HepG2 (cell line): Measurements from ENCODE around the gene ENTREP3. TPM values are rescaled to one million over a fixed set of nuclear protein-coding genes. Genes with fewer than 3 reads are reported as not detected.

Experiments used
- AHR ChIP-seq: IDR thresholded peaks from 2 replicates; pipeline ENCODE4 v1.6.1; 2018; ENCODE audit warnings: missing genetic modification reagents, missing compliant biosample characterization
- ASH2L ChIP-seq: fragments of 300-600, 200-600 bp; sonication (generic); IDR thresholded peaks from 2 replicates; pipeline ENCODE4 v1.7.0; 2017; ENCODE audit warnings: low read depth, mild to moderate bottlenecking, moderate library complexity, mixed read lengths, low read length; ENCODE audit not compliant: insufficient read length
- GATAD2A ChIP-seq: IDR thresholded peaks from 2 replicates; pipeline ENCODE4 v1.6.1; 2016
- MAX ChIP-seq: IDR thresholded peaks from 2 replicates; pipeline ENCODE4 v1.6.1; 2012; ENCODE audit warnings: inconsistent platforms
- PHF20 ChIP-seq: sonication (generic); formaldehyde crosslinking; IDR thresholded peaks from 2 replicates; pipeline ENCODE4 v1.5.0; 2020; ENCODE audit warnings: mild to moderate bottlenecking, missing genetic modification reagents
- SALL1 ChIP-seq: sonication (generic); formaldehyde crosslinking; IDR thresholded peaks from 2 replicates; pipeline ENCODE4 v1.8.0; 2022; ENCODE audit warnings: mild to moderate bottlenecking, missing genetic modification reagents
- TGIF2 ChIP-seq: IDR thresholded peaks from 2 replicates; pipeline ENCODE4 v1.6.1; 2016; ENCODE audit warnings: control low read depth, missing compliant biosample characterization
- THRA ChIP-seq: sonication (generic); formaldehyde crosslinking; IDR thresholded peaks from 2 replicates; pipeline ENCODE4 v1.4.0; 2020; ENCODE audit warnings: missing genetic modification reagents, borderline replicate concordance
- YEATS4 ChIP-seq: sonication (generic); formaldehyde crosslinking; IDR thresholded peaks from 2 replicates; pipeline ENCODE4 v1.4.0; 2020; ENCODE audit warnings: missing genetic modification reagents, borderline replicate concordance
- ZFX ChIP-seq: sonication (generic); formaldehyde crosslinking; IDR thresholded peaks from 2 replicates; pipeline ENCODE4 v1.4.0; 2020; ENCODE audit warnings: mild to moderate bottlenecking, low read depth, missing genetic modification reagents, moderate library complexity
- ZHX2 ChIP-seq, 2 experiments: sonication (generic) in 1 of 2; formaldehyde crosslinking in 1 of 2; IDR thresholded peaks; 2 replicates each; pipeline versions ENCODE4 v1.6.1 to v1.9.0; 2014 to 2022; ENCODE audit warnings: antibody characterized with exemption in 1 of 2, borderline replicate concordance in 1 of 2, inconsistent platforms in 1 of 2, low read depth in 1 of 2, missing genetic modification reagents in 1 of 2
- ZNF10 ChIP-seq: sonication (generic); formaldehyde crosslinking; IDR thresholded peaks from 2 replicates; pipeline ENCODE4 v1.4.0; 2020; ENCODE audit warnings: mild to moderate bottlenecking, low read depth, missing genetic modification reagents, borderline replicate concordance
- ZNF546 ChIP-seq: sonication (generic); formaldehyde crosslinking; conservative IDR thresholded peaks from 2 replicates; pipeline ENCODE4 v1.8.1; 2023; ENCODE audit warnings: mild to moderate bottlenecking, missing genetic modification reagents
- ZNF574 ChIP-seq: sonication (generic); formaldehyde crosslinking; IDR thresholded peaks from 2 replicates; pipeline ENCODE4 v1.4.0; 2020; ENCODE audit warnings: missing genetic modification reagents
- ZNF788 ChIP-seq: sonication (generic); formaldehyde crosslinking; IDR thresholded peaks from 2 replicates; pipeline ENCODE4 v1.5.0; 2020; ENCODE audit warnings: mild to moderate bottlenecking, missing genetic modification reagents, borderline replicate concordance
- ZXDC ChIP-seq: sonication (generic); formaldehyde crosslinking; IDR thresholded peaks from 2 replicates; pipeline ENCODE4 v1.5.0; 2020; ENCODE audit warnings: mild to moderate bottlenecking, missing genetic modification reagents
- polyA plus RNA-seq, 8 experiments: library from polyadenylated mRNA; depleted of rRNA in 3 of 8; stranded (reverse) in 7 of 8; unstranded in 1 of 8; fragments of >200 nt; fragmentation: Illumina TruSeq in 4 of 8; extraction: Trizol in 4 of 8; gene quantifications; 2 replicates each; pipeline versions ENCODE4 v1.2.1 to v1.2.3, GENCODE V29; 2011 to 2016; ENCODE audit warnings: low read depth in 4 of 8, missing spikeins in 1 of 8, mixed read lengths in 1 of 8; ENCODE audit not compliant: insufficient read depth in 1 of 8
- total RNA-seq, 5 experiments: library from RNA; depleted of rRNA; stranded (reverse); fragments of >200 nt; fragmentation: Illumina TruSeq; extraction: Trizol; gene quantifications; 2 replicates each; pipeline ENCODE4 v1.2.3, GENCODE V29; 2016; ENCODE audit warnings: low read depth in 1 of 5

Gene ENTREP3
- total and polyA plus RNA-seq, 2 of the 13 experiments (the other 11 are each of a cell fraction or from before 2014, with no cell fraction given) = 4.1 to 9.9 TPM

GRCh38 chr1:155285631-155286044, 30.4 kb upstream of the ENTREP3 start (continued):
- TF ChIP-seq TGIF2 (CRISPR knock-in tag) (0 out of 2 replicates have a peak, but pooled peaks have one; percentile 27), ZFX (CRISPR knock-in tag) (peak; percentile 67; the same call in 1 of the 2 replicates), MAX (peak; percentile 73), ZHX2 (IDR thresholded peaks at IDR 0.05; ENCODE audit: low read depth) (0 out of 2 replicates have a peak, but pooled peaks have one; percentile 39), ZHX2 (CRISPR knock-in tag; IDR thresholded peaks at IDR 0.05; ENCODE audit: borderline replicate concordance) (no peak), AHR (CRISPR knock-in tag) (0 out of 2 replicates have a peak, but pooled peaks have one; percentile 30), YEATS4 (0 out of 2 replicates have a peak, but pooled peaks have one; percentile 24), PHF20 (peak; percentile 24; the same call in 1 of the 2 replicates), ZNF10 (CRISPR knock-in tag) (no peak), ZNF788 (CRISPR knock-in tag) (0 out of 2 replicates have a peak, but pooled peaks have one; percentile 13), ASH2L (peak; percentile 31), THRA (CRISPR knock-in tag) (peak; percentile 98), ZXDC (CRISPR knock-in tag) (no peak), SALL1 (CRISPR knock-in tag) (peak; percentile 58), ZNF574 (CRISPR knock-in tag) (peak; percentile 40; the same call in 1 of the 2 replicates), ZNF546 (CRISPR knock-in tag) (0 out of 2 replicates have a peak, but pooled peaks have one; percentile 16), GATAD2A (CRISPR knock-in tag) (peak; percentile 38; the same call in 1 of the 2 replicates)
